ENCODE data around the gene NDUFS1. TPM values are rescaled to one million over a fixed set of nuclear protein-coding genes. Genes with fewer than 3 reads are reported as not detected.
"Not testable (repeated sequence)": the region's sequence is repeated elsewhere in the genome, so short reads cannot be mapped to it uniquely, and the experiment has no call there.

Gene NDUFS1
- total and polyA plus RNA-seq, 5 donors from 2014 or later, result 33.9 to 51.5 (median 41.4) TPM

DNA sequence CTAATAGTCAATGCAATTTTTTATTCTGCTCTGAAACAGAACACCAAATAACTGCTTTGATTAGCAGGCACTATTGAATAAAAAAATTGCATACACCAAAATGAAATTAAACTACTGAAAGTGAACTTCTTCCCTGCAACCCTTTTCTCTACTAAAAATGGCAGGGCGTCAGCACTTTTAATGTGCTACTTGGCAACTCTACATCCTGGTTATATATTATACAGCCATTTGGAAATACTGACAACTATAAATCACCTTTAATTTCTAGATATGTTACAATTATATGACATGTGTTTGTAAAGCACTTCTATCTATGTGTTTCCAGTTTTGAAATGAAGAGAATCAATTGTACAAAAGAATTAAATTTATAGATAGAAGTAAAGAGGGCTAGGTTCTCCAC is 9.9 kb downstream of the NDUFS1 start:
- H3K9me3 ChIP-seq (ENCODE audit: control insufficient read depth in 2 of 2, low read length in 2 of 2), result no peaks in the 10 kb centered on the region
- peaks cover 62% of the 10 kb centered on the region for H3K36me3 ChIP-seq (ENCODE audit: control insufficient read depth, insufficient read depth, low read length)
- ATAC-seq (ENCODE audit: low read depth in 2 of 2), result no peak
- Mint-ChIP-seq H3K27ac (no peak overlapping the region), H3K4me3 (no peak overlapping the region), H3K9me3 (no peaks in the 10 kb centered on the region), H3K27me3 (no peaks in the 10 kb centered on the region), H3K36me3 (peaks cover 47% of the 10 kb centered on the region), H3K4me1 (peaks cover 7 to 25% (median 17%) of the 10 kb centered on the region in 4 donors)
- no peak for DNase-seq
- H3K27me3 ChIP-seq (ENCODE audit: control insufficient read depth, insufficient read depth, low read length), result no peaks in the 10 kb centered on the region
- no peaks in the 10 kb centered on the region for H3K4me1 ChIP-seq (ENCODE audit: control insufficient read depth, insufficient read depth, low read length, poor library complexity, severe bottlenecking)
- H3K4me3 ChIP-seq (ENCODE audit: low read depth, low read length), result no peak overlapping the region
- no peak overlapping the region for H3K27ac ChIP-seq (ENCODE audit: insufficient read depth, low read length, poor library complexity, severe bottlenecking)

DNA sequence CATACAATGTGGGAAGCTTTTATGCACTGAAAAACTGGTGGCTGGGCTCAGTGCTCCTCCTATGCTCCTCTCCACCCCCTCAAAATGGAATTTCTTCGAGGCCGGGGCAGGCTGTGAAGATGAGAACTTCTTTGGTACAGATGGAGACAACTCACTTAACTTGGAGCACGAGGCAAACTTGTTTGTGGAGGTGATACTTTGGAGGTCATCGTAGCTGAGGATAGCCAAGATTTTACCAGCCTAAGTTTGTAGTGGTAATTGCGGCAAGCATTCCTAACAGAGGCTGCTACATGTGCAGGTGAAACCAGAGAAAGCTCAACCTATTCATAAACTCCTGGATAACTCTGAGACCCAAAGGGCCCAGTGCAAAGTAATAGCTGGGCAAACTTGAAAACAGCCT is 13.6 kb downstream of the NDUFS1 start:
- H3K4me1 ChIP-seq (ENCODE audit: control insufficient read depth, insufficient read depth, low read length, poor library complexity, severe bottlenecking), result no peaks in the 10 kb centered on the region
- DNase-seq (no peak), ATAC-seq (ENCODE audit: low read depth in 2 of 2) (no peak)
- H3K27me3 ChIP-seq (ENCODE audit: control insufficient read depth, insufficient read depth, low read length), result no peaks in the 10 kb centered on the region
- no peaks in the 10 kb centered on the region for H3K9me3 ChIP-seq (ENCODE audit: control insufficient read depth in 2 of 2, low read length in 2 of 2)
- Mint-ChIP-seq H3K36me3 (peaks cover 49% of the 10 kb centered on the region), H3K27me3 (no peaks in the 10 kb centered on the region), H3K27ac (no peak overlapping the region), H3K9me3 (no peaks in the 10 kb centered on the region), H3K4me1 (peaks cover 0 to 8% (median 2%) of the 10 kb centered on the region in 4 donors), H3K4me3 (no peak overlapping the region)
- H3K4me3 ChIP-seq (ENCODE audit: low read depth, low read length), result no peak overlapping the region
- H3K27ac ChIP-seq (ENCODE audit: insufficient read depth, low read length, poor library complexity, severe bottlenecking), result no peak overlapping the region
- H3K36me3 ChIP-seq (ENCODE audit: control insufficient read depth, insufficient read depth, low read length), result peaks cover 91% of the 10 kb centered on the region

DNA sequence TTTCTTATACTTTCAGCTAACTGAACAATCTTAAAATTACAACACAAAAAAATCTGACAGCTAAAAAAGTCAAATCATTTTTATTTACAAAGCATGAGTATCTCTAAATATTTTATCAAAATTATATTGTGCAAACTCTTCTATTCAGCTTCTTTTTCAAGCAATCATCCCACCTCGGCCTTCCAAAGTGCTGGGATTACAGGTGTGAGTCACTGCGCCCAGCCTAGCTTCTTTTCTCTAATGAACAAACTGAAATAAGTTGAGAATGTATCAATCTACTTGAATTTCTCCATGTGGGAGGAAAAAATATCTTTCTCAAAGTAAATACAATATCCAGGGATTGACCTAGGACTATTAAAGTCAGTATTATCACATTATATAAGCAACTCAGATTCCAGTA is 14.9 kb downstream of the NDUFS1 start:
- Histone ChIP-seq H3K27ac (ENCODE audit: insufficient read depth, low read length, poor library complexity, severe bottlenecking) (no peak overlapping the region), H3K27me3 (ENCODE audit: control insufficient read depth, insufficient read depth, low read length) (no peaks in the 10 kb centered on the region), H3K4me1 (ENCODE audit: control insufficient read depth, insufficient read depth, low read length, poor library complexity, severe bottlenecking) (no peaks in the 10 kb centered on the region), H3K4me3 (ENCODE audit: low read depth, low read length) (no peak overlapping the region), H3K36me3 (ENCODE audit: control insufficient read depth, insufficient read depth, low read length) (peaks cover 94% of the 10 kb centered on the region), H3K9me3 (ENCODE audit: control insufficient read depth in 2 of 2, low read length in 2 of 2) (no peaks in the 10 kb centered on the region)
- ATAC-seq (ENCODE audit: low read depth in 2 of 2) (no peak), DNase-seq (no peak)
- Mint-ChIP-seq H3K4me1 (peaks cover 0 to 2% (median 0%) of the 10 kb centered on the region in 4 donors), H3K27ac (no peak overlapping the region), H3K4me3 (no peak overlapping the region), H3K9me3 (no peaks in the 10 kb centered on the region), H3K27me3 (no peaks in the 10 kb centered on the region), H3K36me3 (peaks cover 42% of the 10 kb centered on the region)

DNA sequence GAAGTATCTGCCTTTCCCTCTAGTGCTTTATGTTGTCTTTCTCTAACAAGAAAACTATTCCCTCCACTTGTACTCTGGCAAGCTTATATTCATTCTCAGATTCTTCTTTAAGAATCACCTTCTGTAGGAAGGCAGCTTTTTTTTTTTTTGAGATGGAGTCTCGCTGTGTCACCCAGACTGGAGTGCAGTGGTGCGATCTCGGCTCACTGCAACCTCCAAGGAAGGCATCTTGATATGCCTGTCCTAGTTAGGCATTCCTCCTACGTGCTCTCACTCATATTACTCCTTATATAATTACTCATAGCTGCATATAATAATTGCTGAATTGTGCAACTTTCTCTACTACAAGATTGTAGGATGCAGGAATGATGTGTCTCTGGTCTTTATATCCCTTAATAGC is 15.8 kb downstream of the NDUFS1 start:
- peak overlapping the region in 1 of 3 donors; percentile 29 for H3K27ac Mint-ChIP-seq
- DNase-seq, result no peak
- Histone ChIP-seq H3K4me3 (ENCODE audit: low read depth, low read length) (no peak overlapping the region), H3K9me3 (ENCODE audit: control insufficient read depth in 2 of 2, low read length in 2 of 2) (no peaks in the 10 kb centered on the region), H3K27me3 (ENCODE audit: control insufficient read depth, insufficient read depth, low read length) (no peaks in the 10 kb centered on the region), H3K36me3 (ENCODE audit: control insufficient read depth, insufficient read depth, low read length) (peaks cover 90% of the 10 kb centered on the region), H3K27ac (ENCODE audit: insufficient read depth, low read length, poor library complexity, severe bottlenecking) (no peak overlapping the region), H3K4me1 (ENCODE audit: control insufficient read depth, insufficient read depth, low read length, poor library complexity, severe bottlenecking) (no peaks in the 10 kb centered on the region)
- peaks cover 0 to 2% (median 0%) of the 10 kb centered on the region in 4 donors for H3K4me1 Mint-ChIP-seq
- H3K36me3 Mint-ChIP-seq, result peaks cover 37% of the 10 kb centered on the region
- H3K27me3 Mint-ChIP-seq, result no peaks in the 10 kb centered on the region
- no peaks in the 10 kb centered on the region for H3K9me3 Mint-ChIP-seq
- no peak overlapping the region for H3K4me3 Mint-ChIP-seq
- no peak for ATAC-seq (ENCODE audit: low read depth in 2 of 2)

DNA sequence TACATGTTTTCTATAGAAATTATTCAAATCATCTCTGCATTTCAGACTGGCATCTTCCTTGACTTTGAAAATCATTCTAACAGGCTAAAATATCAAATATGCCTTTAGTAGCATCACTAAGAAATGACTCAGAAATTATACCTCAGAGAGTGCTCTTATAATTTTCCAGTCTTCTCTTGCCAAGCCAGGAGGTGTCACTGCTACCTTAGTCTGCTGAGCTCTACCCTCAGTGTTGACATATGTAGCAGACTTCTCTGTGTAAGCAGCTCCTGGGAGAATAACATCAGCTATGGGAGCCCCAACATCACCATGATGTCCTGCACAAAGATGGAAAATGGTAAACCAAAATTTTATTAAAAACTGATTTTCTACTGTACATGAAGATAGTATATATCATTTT is 31.6 kb downstream of the NDUFS1 start:
- peaks cover 0 to 4% (median 0%) of the 10 kb centered on the region in 4 donors for H3K4me1 Mint-ChIP-seq
- ATAC-seq (ENCODE audit: low read depth in 2 of 2), result no peak
- H3K4me1 ChIP-seq (ENCODE audit: control insufficient read depth, insufficient read depth, low read length, poor library complexity, severe bottlenecking), result no peaks in the 10 kb centered on the region
- H3K36me3 Mint-ChIP-seq, result peaks cover 13% of the 10 kb centered on the region
- no peaks in the 10 kb centered on the region for H3K9me3 ChIP-seq (ENCODE audit: control insufficient read depth in 2 of 2, low read length in 2 of 2)
- H3K36me3 ChIP-seq (ENCODE audit: control insufficient read depth, insufficient read depth, low read length), result peaks cover 87% of the 10 kb centered on the region
- no peaks in the 10 kb centered on the region for H3K9me3 Mint-ChIP-seq
- no peak overlapping the region for H3K4me3 ChIP-seq (ENCODE audit: low read depth, low read length)
- H3K27me3 ChIP-seq (ENCODE audit: control insufficient read depth, insufficient read depth, low read length), result no peaks in the 10 kb centered on the region
- no peak overlapping the region for H3K4me3 Mint-ChIP-seq
- no peak overlapping the region for H3K27ac ChIP-seq (ENCODE audit: insufficient read depth, low read length, poor library complexity, severe bottlenecking)
- no peak overlapping the region for H3K27ac Mint-ChIP-seq
- peak in 1 of 3 donors; percentile 10 for DNase-seq
- no peaks in the 10 kb centered on the region for H3K27me3 Mint-ChIP-seq

DNA sequence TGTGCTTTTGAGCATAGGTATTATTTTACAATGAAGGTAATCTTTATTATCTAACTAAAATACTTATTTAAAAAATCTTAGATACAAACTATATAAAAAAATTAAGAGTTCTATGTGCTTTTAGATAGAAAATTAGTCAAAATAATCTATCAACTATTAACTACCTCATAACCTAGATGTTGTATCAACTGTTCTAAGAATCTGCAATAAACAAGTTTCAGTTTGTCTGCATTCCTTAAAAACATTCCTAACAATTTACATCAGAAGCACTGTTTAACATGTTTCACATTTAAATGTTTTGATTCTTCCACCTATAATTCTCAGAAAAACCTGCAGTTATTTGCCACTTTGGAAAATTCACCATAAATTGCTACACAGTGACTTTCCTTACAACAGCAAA is 33.3 kb downstream of the NDUFS1 start:
- Mint-ChIP-seq H3K27ac (no peak overlapping the region), H3K36me3 (peaks cover 26% of the 10 kb centered on the region), H3K9me3 (peaks cover 0 to 9% (median 3%) of the 10 kb centered on the region in 7 donors), H3K4me3 (no peak overlapping the region), H3K27me3 (no peaks in the 10 kb centered on the region), H3K4me1 (peaks cover 0 to 4% (median 0%) of the 10 kb centered on the region in 4 donors)
- Histone ChIP-seq H3K4me3 (ENCODE audit: low read depth, low read length) (no peak overlapping the region), H3K9me3 (ENCODE audit: control insufficient read depth in 2 of 2, low read length in 2 of 2) (peaks cover 0 to 1% of the 10 kb centered on the region in 2 experiments), H3K27me3 (ENCODE audit: control insufficient read depth, insufficient read depth, low read length) (no peaks in the 10 kb centered on the region), H3K36me3 (ENCODE audit: control insufficient read depth, insufficient read depth, low read length) (peaks cover 86% of the 10 kb centered on the region), H3K4me1 (ENCODE audit: control insufficient read depth, insufficient read depth, low read length, poor library complexity, severe bottlenecking) (no peaks in the 10 kb centered on the region), H3K27ac (ENCODE audit: insufficient read depth, low read length, poor library complexity, severe bottlenecking) (no peak overlapping the region)
- ATAC-seq (ENCODE audit: low read depth in 2 of 2) (no peak), DNase-seq (no peak)

DNA sequence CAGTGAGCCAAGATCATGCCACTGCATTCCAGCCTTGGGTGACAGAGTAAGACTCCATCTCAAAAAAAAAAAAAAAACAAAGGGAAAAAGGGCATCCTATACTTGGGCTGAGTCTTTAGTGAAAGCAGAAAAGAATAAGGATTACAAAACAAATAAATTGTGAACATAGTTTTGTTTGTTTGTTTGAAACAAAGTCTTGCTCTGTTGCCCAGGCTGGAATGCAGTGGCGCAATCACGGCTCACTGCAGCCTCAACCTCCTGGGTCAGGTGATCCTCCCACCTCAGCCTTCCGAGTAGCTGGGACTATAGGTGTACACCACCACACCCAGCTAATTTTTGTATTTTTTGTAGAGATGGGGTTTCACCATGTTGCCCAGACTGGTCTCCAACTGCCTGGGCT is 36.7 kb downstream of the NDUFS1 start:
- H3K36me3 ChIP-seq (ENCODE audit: control insufficient read depth, insufficient read depth, low read length), result peaks cover 70% of the 10 kb centered on the region
- not testable (repeated sequence) for H3K4me1 ChIP-seq (ENCODE audit: control insufficient read depth, insufficient read depth, low read length, poor library complexity, severe bottlenecking); H3K4me1 Mint-ChIP-seq; H3K27me3 Mint-ChIP-seq; H3K27ac Mint-ChIP-seq; H3K4me3 Mint-ChIP-seq; H3K4me3 ChIP-seq (ENCODE audit: low read depth, low read length); H3K27me3 ChIP-seq (ENCODE audit: control insufficient read depth, insufficient read depth, low read length); H3K27ac ChIP-seq (ENCODE audit: insufficient read depth, low read length, poor library complexity, severe bottlenecking); ATAC-seq (ENCODE audit: low read depth in 2 of 2); DNase-seq
- Mint-ChIP-seq H3K36me3 (peaks cover 31% of the 10 kb centered on the region), H3K9me3 (peaks cover 0 to 19% (median 5%) of the 10 kb centered on the region in 7 donors)
- peaks cover 4 to 11% of the 10 kb centered on the region in 2 experiments for H3K9me3 ChIP-seq (ENCODE audit: control insufficient read depth in 2 of 2, low read length in 2 of 2)

DNA sequence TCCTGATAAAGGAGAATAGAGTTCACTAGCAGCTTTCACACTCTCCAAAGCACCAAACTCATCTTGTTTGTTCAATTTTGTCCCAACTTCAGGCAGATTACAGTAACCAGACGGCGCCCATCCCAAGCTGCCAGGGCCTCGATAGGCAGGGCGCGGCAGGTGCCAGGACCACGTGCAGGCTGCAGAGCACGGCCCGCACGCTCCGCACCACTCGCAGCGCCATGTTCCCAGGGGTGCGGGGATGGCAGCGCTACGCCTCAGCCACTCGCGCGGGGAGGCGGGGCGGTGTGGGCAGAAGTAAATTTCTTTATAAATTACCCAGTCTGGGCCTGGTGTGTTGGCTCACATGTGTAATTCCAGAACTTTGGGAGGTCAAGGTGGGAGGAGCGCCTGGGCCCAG is 43.0 kb downstream of the NDUFS1 start:
- Histone ChIP-seq H3K9me3 (ENCODE audit: control insufficient read depth in 2 of 2, low read length in 2 of 2) (peaks cover 4 to 11% of the 10 kb centered on the region in 2 experiments), H3K4me3 (ENCODE audit: low read depth, low read length) (no peak overlapping the region), H3K27ac (ENCODE audit: insufficient read depth, low read length, poor library complexity, severe bottlenecking) (no peak overlapping the region), H3K4me1 (ENCODE audit: control insufficient read depth, insufficient read depth, low read length, poor library complexity, severe bottlenecking) (no peaks in the 10 kb centered on the region), H3K36me3 (ENCODE audit: control insufficient read depth, insufficient read depth, low read length) (peaks cover 15% of the 10 kb centered on the region), H3K27me3 (ENCODE audit: control insufficient read depth, insufficient read depth, low read length) (no peaks in the 10 kb centered on the region)
- Mint-ChIP-seq H3K27me3 (no peaks in the 10 kb centered on the region), H3K4me3 (no peak overlapping the region), H3K9me3 (peaks cover 0 to 15% (median 5%) of the 10 kb centered on the region in 7 donors), H3K4me1 (no peaks in the 10 kb centered on the region), H3K36me3 (peaks cover 38% of the 10 kb centered on the region), H3K27ac (no peak overlapping the region)
- ATAC-seq (ENCODE audit: low read depth in 2 of 2) (no peak), DNase-seq (no peak)
